ENCODE data around the gene LBHD2.

LBHD2 gene

GRCh38 chr14:103121121-103121845, 37.3 kb downstream of the LBHD2 start:
- no peak for DNase-seq

GRCh38 chr14:103121846-103122584, 38.0 kb downstream of the LBHD2 start:
- no peak for DNase-seq

- DNase-seq: no peak
Observed at GRCh38 chr14:103122585-103122946, 38.6 kb downstream of the LBHD2 start.

- DNase-seq: no peak
Observed at GRCh38 chr14:103122947-103123633, 39.1 kb downstream of the LBHD2 start, which contains the start of gene TNFAIP2. TSS of gene TNFAIP2 (plus strand) at chr14:103123461. CDS start at chr14:103126458, 2,997 bp downstream.

- no peak for DNase-seq
Observed at GRCh38 chr14:103123634-103124500, 39.9 kb downstream of the LBHD2 start.

- DNase-seq: no peak
Observed at GRCh38 chr14:103124501-103125001, 40.5 kb downstream of the LBHD2 start.

- DNase-seq: no peak
Observed at GRCh38 chr14:103125098-103126070, 41.4 kb downstream of the LBHD2 start.

GRCh38 chr14:103126088-103126872, 42.3 kb downstream of the LBHD2 start:
- DNase-seq: no peak

- no peak for DNase-seq
Observed at GRCh38 chr14:103126873-103127304, 42.9 kb downstream of the LBHD2 start.

- DNase-seq: no peak
Observed at GRCh38 chr14:103127356-103127755, 43.3 kb downstream of the LBHD2 start.

- no peak for DNase-seq
Observed at GRCh38 chr14:103127861-103128598, 44.0 kb downstream of the LBHD2 start.

GRCh38 chr14:103128631-103129300, 44.8 kb downstream of the LBHD2 start:
- no peak for DNase-seq

- DNase-seq: no peak
Observed at GRCh38 chr14:103129301-103130016, 45.4 kb downstream of the LBHD2 start.

GRCh38 chr14:103130017-103130764, 46.2 kb downstream of the LBHD2 start:
- no peak for DNase-seq

- no peak for DNase-seq
Observed at GRCh38 chr14:103130965-103131364, 47.0 kb downstream of the LBHD2 start.

- no peak for DNase-seq
Observed at GRCh38 chr14:103131580-103131979, 47.6 kb downstream of the LBHD2 start.

GRCh38 chr14:103132381-103133209, 48.6 kb downstream of the LBHD2 start:
- no peak for DNase-seq
